K562 (cell line): ENCODE results near the gene APOO. TPM values are rescaled to one million over a fixed set of nuclear protein-coding genes. Genes with fewer than 3 reads are reported as not detected.

Source experiments
- ARNT ChIP-seq, 2 experiments: fragments of 450-650 bp; IDR thresholded peaks; 2 replicates each; pipeline ENCODE4 v1.6.1; 2016; ENCODE audit warnings: mild to moderate bottlenecking in 1 of 2
- CREM ChIP-seq: IDR thresholded peaks from 2 replicates; pipeline ENCODE4 v1.6.1; 2014; ENCODE audit warnings: antibody characterized with exemption, low read depth
- FOXJ2 ChIP-seq: fragments of 200-800 bp; sonication (Bioruptor generic); IDR thresholded peaks from 2 replicates; pipeline ENCODE4 v1.6.1; 2016; ENCODE audit warnings: missing genetic modification characterization, missing compliant biosample characterization
- HNRNPL ChIP-seq: fragments of 200-400 bp; formaldehyde crosslinking; IDR thresholded peaks from 2 replicates; pipeline ENCODE4 v1.6.1; 2017; ENCODE audit warnings: low read depth, mild to moderate bottlenecking, low read length
- MEF2A ChIP-seq: IDR thresholded peaks from 2 replicates; pipeline ENCODE4 v1.6.1; 2011; ENCODE audit warnings: low read depth, mild to moderate bottlenecking, low read length, moderate library complexity; ENCODE audit not compliant: control insufficient read depth
- SIN3B ChIP-seq: fragments of 450-650 bp; IDR thresholded peaks from 2 replicates; pipeline ENCODE4 v1.6.1; 2017; ENCODE audit warnings: low read depth, mild to moderate bottlenecking, moderate library complexity
- TEAD1 ChIP-seq, 2 experiments: fragments of 450-650 bp in 1 of 2; sonication (generic) in 1 of 2; formaldehyde crosslinking; IDR thresholded peaks; 2 replicates each; pipeline versions ENCODE4 v1.4.0 to v1.8.0; 2020 to 2022; ENCODE audit warnings: mild to moderate bottlenecking in 2 of 2, missing genetic modification reagents in 1 of 2
- ZNF316 ChIP-seq: fragments of 450-650 bp; IDR thresholded peaks from 2 replicates; pipeline ENCODE4 v1.6.1; 2016
- ZSCAN29 ChIP-seq: fragments of 450-650 bp; IDR thresholded peaks from 2 replicates; pipeline ENCODE4 v1.6.1; 2017
- polyA plus RNA-seq, 8 experiments: library from polyadenylated mRNA; depleted of rRNA in 4 of 8; stranded (reverse) in 5 of 8; unstranded in 3 of 8; fragments of >200 nt; fragmentation: Nextera tagmentation in 2 of 8; fragmentation: Illumina TruSeq in 1 of 8; extraction: Ambion mirVana in 2 of 8; extraction: Trizol in 1 of 8; gene quantifications; 2 replicates each; pipeline versions ENCODE4 v1.2.1 to v1.2.3, GENCODE V29; 2011 to 2014; ENCODE audit warnings: inconsistent platforms in 1 of 8, missing spikeins in 1 of 8
- total RNA-seq, 7 experiments: library from RNA; depleted of rRNA in 6 of 7; stranded (reverse); fragments of >200 nt in 6 of 7; fragmentation: Illumina TruSeq in 2 of 7; extraction: Trizol in 2 of 7; gene quantifications; 2 replicates each; pipeline versions ENCODE4 v1.2.1 to v1.2.3, GENCODE V29; 2011 to 2021; ENCODE audit warnings: low replicate concordance in 1 of 7
- TF ChIP-seq, protein P1 (sequence below): fragments of 250-450 bp; sonication (Bioruptor Pico); IDR thresholded peaks from 2 replicates; pipeline ENCODE4 v1.8.0; 2021; ENCODE audit warnings: moderate library complexity, mild to moderate bottlenecking, inconsistent platforms
- TF ChIP-seq, protein P2 (sequence below), 3 experiments: fragments of 200-800 bp in 1 of 3; fragments of 250-450 bp in 1 of 3; fragments of 450-650 bp in 1 of 3; sonication (Bioruptor Pico) in 1 of 3; sonication (Bioruptor generic) in 1 of 3; formaldehyde crosslinking in 1 of 3; IDR thresholded peaks; 2 replicates each; pipeline versions ENCODE4 v1.6.1 to v1.8.0; 2016 to 2022; ENCODE audit warnings: mild to moderate bottlenecking in 2 of 3, missing genetic modification characterization in 2 of 3, missing compliant biosample characterization in 1 of 3, moderate library complexity in 1 of 3

APOO gene
- total and polyA plus RNA-seq, 9 of the 15 experiments (the other 6 are each of a cell fraction or from before 2014, with no cell fraction given) = 37.3 to 76.4 (median 60.8) TPM

DNA sequence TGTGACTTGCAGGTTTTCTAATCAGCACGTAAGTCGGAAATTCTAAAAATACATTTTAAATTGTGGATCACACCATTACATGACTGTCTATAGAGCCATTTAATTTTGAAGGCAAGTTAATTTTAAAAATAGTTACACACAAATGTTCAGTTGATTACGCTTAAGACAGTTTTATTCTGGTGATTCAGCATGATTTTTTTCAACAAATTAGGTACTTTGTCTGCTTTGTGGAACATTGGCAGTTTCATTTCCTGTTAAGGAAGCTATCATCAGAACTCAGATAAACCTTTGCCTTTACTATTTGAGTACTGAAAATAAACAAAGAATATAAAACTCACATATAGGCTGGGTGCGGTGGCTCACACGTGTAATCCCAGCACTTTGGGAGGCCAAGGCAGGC is 105.3 kb downstream of the APOO start (continued):
- TF ChIP-seq ZSCAN29 = no peak
- no peak for TF ChIP-seq ARNT (IDR thresholded peaks at IDR 0.05)
- no peak for TF ChIP-seq TEAD1 (CRISPR knock-in tag; IDR thresholded peaks at IDR 0.05)
- no peak for TF ChIP-seq FOXJ2
- no peak for TF ChIP-seq MEF2A
- TF ChIP-seq ZNF316 = peak; percentile 59
- TF ChIP-seq, protein P1, sequence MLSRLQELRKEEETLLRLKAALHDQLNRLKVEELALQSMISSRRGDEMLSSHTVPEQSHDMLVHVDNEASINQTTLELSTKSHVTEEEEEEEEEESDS (CRISPR knock-in tag) = no peak
- TF ChIP-seq HNRNPL = no peak
- TF ChIP-seq, protein P2, sequence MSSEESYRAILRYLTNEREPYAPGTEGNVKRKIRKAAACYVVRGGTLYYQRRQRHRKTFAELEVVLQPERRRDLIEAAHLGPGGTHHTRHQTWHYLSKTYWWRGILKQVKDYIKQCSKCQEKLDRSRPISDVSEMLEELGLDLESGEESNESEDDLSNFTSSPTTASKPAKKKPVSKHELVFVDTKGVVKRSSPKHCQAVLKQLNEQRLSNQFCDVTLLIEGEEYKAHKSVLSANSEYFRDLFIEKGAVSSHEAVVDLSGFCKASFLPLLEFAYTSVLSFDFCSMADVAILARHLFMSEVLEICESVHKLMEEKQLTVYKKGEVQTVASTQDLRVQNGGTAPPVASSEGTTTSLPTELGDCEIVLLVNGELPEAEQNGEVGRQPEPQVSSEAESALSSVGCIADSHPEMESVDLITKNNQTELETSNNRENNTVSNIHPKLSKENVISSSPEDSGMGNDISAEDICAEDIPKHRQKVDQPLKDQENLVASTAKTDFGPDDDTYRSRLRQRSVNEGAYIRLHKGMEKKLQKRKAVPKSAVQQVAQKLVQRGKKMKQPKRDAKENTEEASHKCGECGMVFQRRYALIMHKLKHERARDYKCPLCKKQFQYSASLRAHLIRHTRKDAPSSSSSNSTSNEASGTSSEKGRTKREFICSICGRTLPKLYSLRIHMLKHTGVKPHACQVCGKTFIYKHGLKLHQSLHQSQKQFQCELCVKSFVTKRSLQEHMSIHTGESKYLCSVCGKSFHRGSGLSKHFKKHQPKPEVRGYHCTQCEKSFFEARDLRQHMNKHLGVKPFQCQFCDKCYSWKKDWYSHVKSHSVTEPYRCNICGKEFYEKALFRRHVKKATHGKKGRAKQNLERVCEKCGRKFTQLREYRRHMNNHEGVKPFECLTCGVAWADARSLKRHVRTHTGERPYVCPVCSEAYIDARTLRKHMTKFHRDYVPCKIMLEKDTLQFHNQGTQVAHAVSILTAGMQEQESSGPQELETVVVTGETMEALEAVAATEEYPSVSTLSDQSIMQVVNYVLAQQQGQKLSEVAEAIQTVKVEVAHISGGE (CRISPR knock-in tag; IDR thresholded peaks at IDR 0.05) = no peak
- no peak for TF ChIP-seq SIN3B
- no peak for TF ChIP-seq CREM
